ENCODE measurements around the gene NRG2. TPM values are rescaled to one million over a fixed set of nuclear protein-coding genes. Genes with fewer than 3 reads are reported as not detected.
A peak's percentile ranks its signal among the peaks of the same experiment; 100 is the strongest.

The NRG2 gene
- polyA plus RNA-seq, 3 donors, result 0.01 TPM; not detected in 2

GRCh38 chr5:139882961-139883539, 160.0 kb downstream of the NRG2 start:
- no peak overlapping the region for H3K27ac ChIP-seq (ENCODE audit: low read depth in 1 of 2, low read length in 2 of 2)
- no peaks in the 10 kb centered on the region for H3K27me3 ChIP-seq (ENCODE audit: control insufficient read depth in 2 of 2, insufficient read depth in 2 of 2, low read length in 2 of 2)
- H2AFZ ChIP-seq (ENCODE audit: insufficient read depth, low read depth, low read length, poor library complexity, severe bottlenecking), result no peak overlapping the region
- Mint-ChIP-seq H3K4me3 (no peak overlapping the region), H3K27ac (peak overlapping the region in 1 of 7 donors; percentile 28), H3K9me3 (peaks cover 0 to 2% (median 0%) of the 10 kb centered on the region in 7 donors), H3K36me3 (no peaks in the 10 kb centered on the region), H3K4me1 (no peaks in the 10 kb centered on the region), H3K27me3 (ENCODE audit: low read depth in 3 of 3) (peaks cover 7 to 14% (median 8%) of the 10 kb centered on the region in 3 donors)
- H3K9ac ChIP-seq (ENCODE audit: insufficient read depth, low read length, poor library complexity, severe bottlenecking), result no peak overlapping the region
- no peaks in the 10 kb centered on the region for H3K4me1 ChIP-seq (ENCODE audit: control insufficient read depth in 1 of 2, insufficient read depth in 2 of 2, low read length in 2 of 2)
- 83% methylated on average over 7 of the region's 10 CpGs for WGBS (ENCODE audit: insufficient coverage)
- H3K79me2 ChIP-seq (ENCODE audit: insufficient read depth, low read length), result no peaks in the 10 kb centered on the region
- no peak overlapping the region for H3K4me2 ChIP-seq (replicated peaks; ENCODE audit: extremely low read depth, low read length, poor library complexity, severe bottlenecking)
- no peak for DNase-seq
- intact Hi-C loops (cut with micrococcal nuclease), result no loop called here
- TF ChIP-seq CTCF (IDR thresholded peaks at IDR 0.05), result no peak
- H3K36me3 ChIP-seq (replicated peaks in 1 of 2; ENCODE audit: control insufficient read depth in 1 of 2, insufficient read depth in 2 of 2, low read length in 2 of 2), result no peaks in the 10 kb centered on the region
- no peak overlapping the region for H3K4me3 ChIP-seq (replicated peaks in 1 of 3; ENCODE audit: low read depth in 2 of 3, low read length in 3 of 3)
- H4K20me1 ChIP-seq (ENCODE audit: insufficient read depth, low read length), result no peaks in the 10 kb centered on the region
- no peaks in the 10 kb centered on the region for H3K9me3 ChIP-seq (replicated peaks in 1 of 2; ENCODE audit: control insufficient read depth in 1 of 2, insufficient read depth in 1 of 2, low read length in 2 of 2)

- H3K4me3 ChIP-seq (replicated peaks in 1 of 3; ENCODE audit: low read depth in 2 of 3, low read length in 3 of 3), result no peak overlapping the region
- Mint-ChIP-seq H3K4me1 (no peaks in the 10 kb centered on the region), H3K4me3 (no peak overlapping the region), H3K9me3 (peaks cover 0 to 2% (median 0%) of the 10 kb centered on the region in 7 donors), H3K36me3 (no peaks in the 10 kb centered on the region), H3K27me3 (ENCODE audit: low read depth in 3 of 3) (peaks cover 4 to 11% (median 11%) of the 10 kb centered on the region in 3 donors), H3K27ac (peak overlapping the region in 1 of 7 donors; percentile 68)
- H3K9me3 ChIP-seq (replicated peaks in 1 of 2; ENCODE audit: control insufficient read depth in 1 of 2, insufficient read depth in 1 of 2, low read length in 2 of 2), result no peaks in the 10 kb centered on the region
- H3K4me2 ChIP-seq (replicated peaks; ENCODE audit: extremely low read depth, low read length, poor library complexity, severe bottlenecking), result no peak overlapping the region
- no peak overlapping the region for H3K9ac ChIP-seq (ENCODE audit: insufficient read depth, low read length, poor library complexity, severe bottlenecking)
- WGBS (ENCODE audit: insufficient coverage), result 100% methylated on average over 1 of the region's 3 CpGs
- H3K27me3 ChIP-seq (ENCODE audit: control insufficient read depth in 2 of 2, insufficient read depth in 2 of 2, low read length in 2 of 2), result no peaks in the 10 kb centered on the region
- intact Hi-C loops (cut with micrococcal nuclease), result no loop called here
- H4K20me1 ChIP-seq (ENCODE audit: insufficient read depth, low read length), result no peaks in the 10 kb centered on the region
- no peaks in the 10 kb centered on the region for H3K36me3 ChIP-seq (replicated peaks in 1 of 2; ENCODE audit: control insufficient read depth in 1 of 2, insufficient read depth in 2 of 2, low read length in 2 of 2)
- no peak overlapping the region for H2AFZ ChIP-seq (ENCODE audit: insufficient read depth, low read depth, low read length, poor library complexity, severe bottlenecking)
- TF ChIP-seq CTCF (IDR thresholded peaks at IDR 0.05), result no peak
- H3K27ac ChIP-seq (ENCODE audit: low read depth in 1 of 2, low read length in 2 of 2), result no peak overlapping the region
- no peak for DNase-seq
- H3K4me1 ChIP-seq (ENCODE audit: control insufficient read depth in 1 of 2, insufficient read depth in 2 of 2, low read length in 2 of 2), result no peaks in the 10 kb centered on the region
- H3K79me2 ChIP-seq (ENCODE audit: insufficient read depth, low read length), result no peaks in the 10 kb centered on the region
Measured at GRCh38 chr5:139882316-139882715, 160.8 kb downstream of the NRG2 start.
